IPS DF 6.9 (cell line): ENCODE measurements around the gene HSDL2.
"Not testable (repeated sequence)": the region's sequence is repeated elsewhere in the genome, so short reads cannot be mapped to it uniquely, and the experiment has no call there.

Experiments used
- DNase-seq: peaks from one replicate; pipeline ENCODE4 v3.0.0-alpha.2; 2013; ENCODE audit warnings: low read depth, low spot score
- H3K27ac ChIP-seq: one replicate; pipeline ENCODE4 v1.5.1; 2013; ENCODE audit warnings: low read length, control low read depth
- H3K27me3 ChIP-seq: 2 replicates; pipeline ENCODE4 v1.6.1; 2013; ENCODE audit warnings: mild to moderate bottlenecking, low read length; ENCODE audit not compliant: control insufficient read depth, insufficient read depth
- H3K36me3 ChIP-seq: 2 replicates; pipeline ENCODE4 v1.6.1; 2013; ENCODE audit warnings: low read length; ENCODE audit not compliant: control insufficient read depth, insufficient read depth
- H3K4me1 ChIP-seq: 2 replicates; pipeline ENCODE4 v1.6.1; 2013; ENCODE audit warnings: low read length; ENCODE audit not compliant: control insufficient read depth, insufficient read depth
- H3K4me3 ChIP-seq: 2 replicates; pipeline ENCODE4 v1.5.1; 2013; ENCODE audit warnings: mild to moderate bottlenecking, low read length
- H3K9me3 ChIP-seq: 2 replicates; pipeline ENCODE4 v1.6.1; 2013; ENCODE audit warnings: low read length, inconsistent platforms; ENCODE audit not compliant: control insufficient read depth, insufficient read depth
- WGBS: extraction: QIAGEN DNeasy Blood & Tissue Kit; methylation state at CpG from one replicate; pipeline ENCODE4 v1.1.7; 2013; ENCODE audit warnings: mixed read lengths, missing lambda C conversion rate; ENCODE audit not compliant: insufficient read length, insufficient coverage; 5-methylcytosine and 5-hydroxymethylcytosine counted together

The HSDL2 gene

DNA sequence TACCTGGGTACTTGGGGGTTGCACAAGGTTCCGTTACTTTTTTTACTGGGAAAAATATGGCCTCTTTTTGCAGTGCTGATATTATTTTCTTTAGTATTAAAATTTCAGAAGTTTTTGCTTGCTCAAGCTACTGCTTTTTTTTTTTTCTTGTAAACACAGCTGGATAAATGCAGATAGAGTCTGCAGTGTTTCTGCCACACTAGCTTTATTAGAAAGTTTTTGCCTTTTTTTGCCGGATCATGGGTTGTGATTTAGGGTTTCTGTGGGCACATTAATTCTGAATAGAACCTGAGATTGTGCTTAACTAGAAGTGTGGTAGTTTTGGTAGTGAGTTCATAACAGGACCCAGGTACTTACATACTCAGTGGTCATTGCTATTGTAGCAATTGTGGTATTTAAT, 126.7 kb downstream of the HSDL2 start:
- no peak overlapping the region for H3K4me3 ChIP-seq
- no peak overlapping the region for H3K27ac ChIP-seq
- no peaks in the 10 kb centered on the region for H3K27me3 ChIP-seq
- no CpG with 5 or more reads among the region's 2 CpGs for WGBS
- peaks cover under 1% of the 10 kb centered on the region; the same call in 1 of the 2 replicates for H3K4me1 ChIP-seq
- H3K36me3 ChIP-seq: no peaks in the 10 kb centered on the region
- no peak for DNase-seq
- H3K9me3 ChIP-seq: no peaks in the 10 kb centered on the region

- Histone ChIP-seq H3K36me3 (no peaks in the 10 kb centered on the region), H3K9me3 (no peaks in the 10 kb centered on the region), H3K4me3 (no peak overlapping the region), H3K27ac (no peak overlapping the region), H3K27me3 (no peaks in the 10 kb centered on the region), H3K4me1 (no peaks in the 10 kb centered on the region; the same call in 1 of the 2 replicates)
- WGBS: no CpG with 5 or more reads among the region's 2 CpGs
- no peak for DNase-seq
Observed at GRCh38 chr9:112507001-112507680, 127.2 kb downstream of the HSDL2 start.

DNA sequence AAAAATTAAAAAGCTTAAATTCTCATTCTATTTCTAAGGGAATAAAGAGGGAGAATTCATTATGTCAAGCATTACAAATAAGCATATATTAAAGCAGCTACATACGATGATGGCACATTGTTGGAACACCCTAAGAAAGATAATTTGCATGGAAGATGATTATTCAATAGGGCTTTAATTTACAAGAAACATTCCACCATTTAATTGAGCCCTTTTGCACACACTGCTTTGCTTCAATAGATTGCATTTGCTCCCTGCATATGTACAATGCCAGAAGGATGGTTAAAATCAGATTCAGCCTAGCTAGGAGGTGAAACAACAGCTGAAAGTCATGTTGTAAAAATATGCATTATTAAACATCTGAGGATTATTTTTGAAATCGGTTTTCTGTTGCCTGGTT, 128.5 kb downstream of the HSDL2 start:
- DNase-seq: no peak
- H3K4me3 ChIP-seq: no peak overlapping the region
- H3K27me3 ChIP-seq: no peaks in the 10 kb centered on the region
- H3K4me1 ChIP-seq: no peaks in the 10 kb centered on the region; the same call in 1 of the 2 replicates
- H3K27ac ChIP-seq: no peak overlapping the region
- no CpG with 5 or more reads among the region's 2 CpGs for WGBS
- H3K9me3 ChIP-seq: no peaks in the 10 kb centered on the region
- no peaks in the 10 kb centered on the region for H3K36me3 ChIP-seq

DNA sequence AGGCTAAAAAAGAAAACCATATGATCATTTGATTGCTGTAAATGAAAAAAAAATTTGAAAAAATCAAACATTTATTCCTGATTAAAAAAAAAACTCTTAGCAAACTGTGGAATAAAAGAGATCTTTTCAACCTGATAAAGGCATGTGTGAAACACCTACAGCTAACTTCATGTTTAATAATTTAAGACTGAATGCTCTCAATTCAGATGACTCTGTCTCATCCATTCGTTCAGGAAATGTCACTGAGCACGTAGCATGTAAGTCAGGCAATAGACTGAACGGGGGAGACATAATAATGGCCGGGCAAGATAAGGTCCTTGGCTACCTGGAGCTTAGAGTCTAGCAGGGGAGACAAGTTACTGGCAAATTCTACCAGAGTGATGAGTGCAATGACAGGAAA, 132.5 kb downstream of the HSDL2 start:
- not testable (repeated sequence) for H3K4me3 ChIP-seq, H3K4me1 ChIP-seq, H3K27ac ChIP-seq, H3K36me3 ChIP-seq, H3K27me3 ChIP-seq, DNase-seq, H3K9me3 ChIP-seq
- no CpG with 5 or more reads among the region's 4 CpGs for WGBS

- no CpG with 5 or more reads among the region's 2 CpGs for WGBS
- Histone ChIP-seq H3K27me3 (no peaks in the 10 kb centered on the region), H3K9me3 (no peaks in the 10 kb centered on the region), H3K36me3 (no peaks in the 10 kb centered on the region), H3K27ac (no peak overlapping the region), H3K4me3 (no peak overlapping the region), H3K4me1 (no peaks in the 10 kb centered on the region)
- no peak for DNase-seq
Observed at GRCh38 chr9:112516769-112517168, 136.9 kb downstream of the HSDL2 start.

- no peaks in the 10 kb centered on the region for H3K27me3 ChIP-seq
- no peaks in the 10 kb centered on the region for H3K9me3 ChIP-seq
- H3K4me1 ChIP-seq: no peaks in the 10 kb centered on the region; the same call in 1 of the 2 replicates
- no peak overlapping the region for H3K4me3 ChIP-seq
- no peak overlapping the region for H3K27ac ChIP-seq
- no CpG with 5 or more reads among the region's 1 CpG for WGBS
- H3K36me3 ChIP-seq: no peaks in the 10 kb centered on the region
- DNase-seq: no peak
Observed at GRCh38 chr9:112520069-112520468, 140.2 kb downstream of the HSDL2 start.

DNA sequence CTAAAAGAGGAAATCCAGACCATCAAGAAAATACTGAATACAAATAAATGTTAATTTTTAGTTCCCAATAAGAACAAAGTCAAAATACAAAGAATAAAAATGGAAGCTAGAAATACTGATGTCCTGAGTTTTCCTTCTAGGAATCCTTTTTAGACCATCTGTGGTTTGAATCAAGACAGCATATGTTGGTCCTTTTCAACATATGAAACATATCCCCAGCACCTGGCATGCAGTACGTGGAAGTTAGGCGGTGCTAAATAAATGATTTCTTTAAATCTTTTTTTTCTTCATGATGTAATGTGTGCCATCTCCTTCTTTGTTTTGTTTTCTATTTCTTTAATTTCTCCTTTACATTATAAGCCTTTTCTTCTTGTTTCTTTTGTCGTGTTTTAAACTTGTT, 140.7 kb downstream of the HSDL2 start:
- no peak for DNase-seq
- no peak overlapping the region for H3K4me3 ChIP-seq
- no peaks in the 10 kb centered on the region for H3K9me3 ChIP-seq
- no peak overlapping the region for H3K27ac ChIP-seq
- WGBS: no CpG with 5 or more reads among the region's 3 CpGs
- no peaks in the 10 kb centered on the region for H3K36me3 ChIP-seq
- H3K4me1 ChIP-seq: no peaks in the 10 kb centered on the region; the same call in 1 of the 2 replicates
- H3K27me3 ChIP-seq: no peaks in the 10 kb centered on the region
